HG02981 (cell line): ENCODE results near the gene POLR1B.
"Not testable (repeated sequence)": the region's sequence is repeated elsewhere in the genome, so short reads cannot be mapped to it uniquely, and the experiment has no call there.

Experiments used
- ATAC-seq: cut with Tn5 transposase; IDR thresholded peaks from one replicate; pipeline ENCODE4 v1.9.1; 2021; ENCODE audit warnings: mild to moderate bottlenecking, moderate library complexity; ENCODE audit not compliant: unreplicated experiment

The POLR1B gene

GRCh38 chr2:112542123-112542983, at the start of gene POLR1B:
Gene POLR1B (plus strand): TSS chr2:112542465. CDS start chr2:112542495, 30 bp downstream.
- peak; percentile 76 for ATAC-seq

- no peak for ATAC-seq
Measured at GRCh38 chr2:112493048-112493447, 49.2 kb upstream of the POLR1B start.

GRCh38 chr2:112493858-112494648, 48.2 kb upstream of the POLR1B start:
- ATAC-seq, result no peak

DNA sequence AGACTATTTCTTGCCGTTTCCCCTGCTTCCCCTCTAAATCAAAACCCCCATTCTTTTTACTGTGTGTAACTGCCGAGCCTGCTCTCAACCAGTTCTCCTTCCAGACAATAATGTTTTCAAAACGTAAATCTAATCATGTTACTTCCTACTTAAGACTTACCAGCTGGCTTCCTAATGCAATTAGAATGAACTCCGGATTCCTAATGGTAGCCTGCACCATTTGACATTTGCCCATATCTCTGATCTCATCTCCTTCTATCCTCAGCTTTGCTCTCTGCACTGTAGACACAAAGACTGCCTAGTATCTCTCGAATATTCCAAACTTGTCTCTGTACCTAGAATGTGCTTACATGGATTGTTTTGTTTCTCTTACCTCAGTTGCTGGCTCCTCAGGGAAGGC, 47.4 kb upstream of the POLR1B start:
- ATAC-seq, result no peak

DNA sequence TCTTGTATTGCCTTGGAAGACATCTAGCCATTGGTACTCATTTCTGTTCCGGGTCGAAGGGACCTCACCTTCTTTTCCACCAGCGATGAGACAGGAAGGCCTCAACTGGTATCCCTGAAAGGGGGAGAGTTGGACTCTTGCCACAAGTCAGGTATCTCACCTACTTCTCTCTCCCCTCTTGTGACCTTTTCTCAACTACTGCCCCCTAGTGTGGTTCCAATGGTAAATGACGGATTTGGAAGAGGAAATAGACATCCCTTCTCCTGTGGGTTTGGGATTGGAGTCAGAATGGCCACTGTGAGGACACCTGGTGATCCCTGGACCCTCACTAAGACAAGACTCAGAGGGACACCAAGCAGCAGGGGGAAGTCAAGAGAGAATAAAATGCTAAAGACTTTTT, 46.4 kb upstream of the POLR1B start:
- not testable (repeated sequence) for ATAC-seq

GRCh38 chr2:112500850-112501484, 41.3 kb upstream of the POLR1B start:
- ATAC-seq, result not testable (repeated sequence)

- not testable (repeated sequence) for ATAC-seq
Measured at GRCh38 chr2:112509239-112509998, 32.8 kb upstream of the POLR1B start.

DNA sequence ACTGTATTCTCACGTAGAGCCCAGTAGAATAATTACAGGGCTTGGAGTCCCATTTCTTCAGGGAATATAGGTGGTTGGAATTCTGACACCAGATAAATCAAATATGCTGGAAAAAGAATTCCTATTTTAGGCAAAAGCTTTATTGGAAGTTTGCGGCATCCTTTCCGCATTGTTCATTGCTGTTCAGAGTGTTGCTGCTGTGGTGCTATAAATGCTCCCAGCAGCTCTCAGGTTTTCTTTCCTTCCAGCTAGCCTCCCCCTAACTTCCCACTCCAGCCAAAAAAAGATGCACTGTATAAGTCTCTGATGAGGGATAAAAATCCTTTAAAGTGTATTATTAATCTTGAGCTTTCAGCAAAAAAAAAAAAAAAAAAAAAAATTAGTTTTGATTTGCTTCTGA, 25.5 kb upstream of the POLR1B start:
- no peak for ATAC-seq

- no peak for ATAC-seq
Measured at GRCh38 chr2:112518807-112519206, 23.5 kb upstream of the POLR1B start.

DNA sequence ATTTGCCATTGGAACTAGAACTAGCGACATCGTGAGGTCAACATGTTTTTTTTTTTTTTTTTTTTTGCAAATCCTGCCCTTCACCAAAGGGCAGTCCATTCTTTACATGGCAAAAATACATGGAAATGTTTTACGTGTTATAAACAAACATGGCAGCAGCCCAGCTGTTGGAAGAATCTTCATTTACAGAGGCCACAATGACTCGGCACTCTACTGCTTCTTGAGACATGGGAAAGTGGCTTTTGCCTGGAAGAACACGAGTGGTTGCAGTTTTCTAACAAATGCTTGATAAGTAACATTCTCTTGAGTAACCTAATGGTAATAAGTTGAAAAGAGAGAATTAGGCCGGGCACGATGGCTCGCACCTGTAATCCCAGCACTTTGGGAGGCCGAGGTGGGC, 22.8 kb upstream of the POLR1B start:
- no peak for ATAC-seq

DNA sequence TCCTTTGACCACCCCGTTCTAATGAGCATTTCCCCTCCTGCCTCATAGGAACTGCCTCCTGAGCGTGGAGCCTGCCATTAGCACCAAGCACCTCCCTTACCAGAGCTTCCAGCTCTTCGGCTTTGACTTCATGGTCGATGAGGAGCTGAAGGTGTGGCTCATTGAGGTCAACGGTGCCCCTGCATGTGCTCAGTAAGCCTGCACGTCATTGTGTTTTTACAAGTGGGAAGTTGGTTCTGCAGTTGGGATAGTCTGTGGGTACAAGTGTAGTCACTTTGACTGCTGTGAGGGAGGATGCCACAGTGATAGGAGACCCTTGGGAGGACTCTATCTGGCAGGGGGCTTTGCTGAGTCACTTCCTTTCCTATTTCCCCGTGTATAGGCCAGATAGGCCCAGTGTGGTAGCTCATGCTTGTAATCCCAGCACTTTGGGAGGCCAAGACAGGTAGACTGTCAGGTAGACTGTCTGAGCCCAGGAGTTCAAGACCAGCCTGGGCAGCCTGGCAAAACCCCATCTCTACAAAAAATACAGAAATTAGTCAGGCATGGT, 22.0 kb upstream of the POLR1B start:
- ATAC-seq, result no peak

DNA sequence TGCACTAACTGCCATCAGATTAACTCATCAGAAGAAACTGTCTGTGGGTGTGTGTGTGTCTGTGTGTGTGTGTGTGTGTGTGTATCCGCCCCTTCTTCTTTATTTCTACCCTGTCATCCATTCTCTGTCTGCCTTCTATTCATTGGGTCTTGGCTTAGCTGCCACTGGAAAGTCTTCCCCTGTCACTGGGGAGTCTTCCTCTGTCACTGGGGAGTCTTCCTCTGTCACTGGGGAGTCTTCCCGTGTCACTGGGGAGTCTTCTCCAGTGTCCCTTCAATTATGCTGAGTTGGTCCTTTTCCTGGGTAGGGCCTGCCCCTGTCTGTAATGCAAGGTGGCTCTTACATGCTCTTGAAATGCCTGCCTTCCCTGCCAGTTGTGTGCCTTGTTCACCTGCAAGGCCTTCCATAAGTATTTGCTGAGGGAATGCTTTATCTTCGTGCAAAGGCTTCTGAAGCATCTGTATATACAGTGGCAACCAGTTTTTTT, 18.9 kb upstream of the POLR1B start:
- no peak for ATAC-seq

- ATAC-seq, result not testable (repeated sequence)
Measured at GRCh38 chr2:112524276-112524675, 18.0 kb upstream of the POLR1B start.

DNA sequence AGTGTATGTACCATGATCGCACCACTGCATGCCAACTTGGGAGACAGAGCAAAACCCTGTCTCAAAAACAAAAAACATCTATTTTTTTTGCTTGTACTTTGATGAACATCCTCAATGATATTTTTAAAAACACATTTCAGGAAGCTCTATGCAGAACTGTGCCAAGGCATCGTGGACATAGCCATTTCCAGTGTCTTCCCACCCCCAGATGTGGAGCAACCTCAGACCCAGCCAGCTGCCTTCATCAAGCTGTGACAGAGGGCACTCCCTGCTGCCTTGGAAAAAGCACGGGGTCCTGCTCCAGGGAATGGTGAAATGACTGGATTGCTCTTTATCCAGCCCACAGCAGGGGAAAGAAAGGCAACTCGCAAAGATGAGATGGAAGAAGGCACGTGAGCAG, 13.7 kb upstream of the POLR1B start:
- no peak for ATAC-seq

DNA sequence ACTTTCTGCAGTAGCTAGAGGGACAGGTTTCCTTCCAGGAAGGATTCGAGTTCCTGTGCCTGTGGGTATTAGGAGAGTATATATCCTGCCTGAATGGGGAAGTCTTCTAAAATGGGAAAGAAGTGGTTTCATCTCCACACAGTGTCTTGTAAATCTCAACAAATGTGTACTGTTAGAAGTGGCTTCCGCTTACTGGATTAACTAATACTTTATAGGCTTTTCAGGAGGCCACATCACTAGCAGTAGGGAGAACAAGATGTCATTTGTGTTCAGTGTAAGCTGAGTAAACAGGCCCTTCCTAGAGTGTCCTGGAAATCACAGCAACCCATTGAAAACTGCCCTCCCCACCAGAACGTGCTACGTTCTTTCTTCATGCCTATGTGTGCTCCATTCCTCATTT, 12.5 kb upstream of the POLR1B start:
- ATAC-seq, result no peak

GRCh38 chr2:112530728-112531127, 11.5 kb upstream of the POLR1B start:
- no peak for ATAC-seq

DNA sequence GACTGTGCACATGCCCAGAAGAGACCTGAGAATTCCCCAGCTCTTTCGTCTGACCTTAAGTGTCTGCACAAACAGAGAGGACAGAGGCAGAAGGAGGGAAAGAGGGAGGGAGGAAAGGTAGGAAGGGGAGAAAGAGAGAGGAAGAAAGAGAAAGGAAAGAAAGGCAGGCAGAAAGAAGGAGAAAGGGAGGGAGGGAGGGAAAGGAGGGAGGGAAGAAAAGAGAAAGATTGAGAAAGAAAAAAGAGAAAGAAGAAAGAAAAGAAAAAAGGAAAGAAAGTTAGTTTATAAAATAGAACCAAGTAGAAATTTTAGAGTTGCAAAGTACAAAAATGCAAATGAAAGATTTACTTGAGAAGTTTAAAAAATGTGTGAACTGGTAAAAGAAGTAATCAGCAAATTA, 7.4 kb upstream of the POLR1B start:
- no peak for ATAC-seq

DNA sequence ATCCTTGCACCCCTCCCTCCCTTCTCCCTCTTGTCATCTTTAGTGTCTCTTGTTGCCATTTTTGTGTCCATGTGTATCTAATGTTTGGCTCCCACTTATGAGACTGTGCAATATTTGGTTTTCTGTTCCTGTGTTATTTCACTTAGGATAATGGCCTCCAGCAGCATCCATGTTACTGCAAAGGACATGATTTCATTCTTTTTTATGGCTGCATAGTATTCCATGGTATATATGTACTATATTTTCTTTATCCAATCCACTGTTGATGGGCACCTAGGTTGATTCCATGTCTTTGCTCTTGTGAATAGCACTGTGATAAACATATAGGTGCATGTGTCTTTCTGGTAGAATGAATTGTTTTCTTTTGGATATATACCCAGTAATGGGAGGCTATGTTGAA, 5.6 kb upstream of the POLR1B start:
- ATAC-seq, result not testable (repeated sequence)

DNA sequence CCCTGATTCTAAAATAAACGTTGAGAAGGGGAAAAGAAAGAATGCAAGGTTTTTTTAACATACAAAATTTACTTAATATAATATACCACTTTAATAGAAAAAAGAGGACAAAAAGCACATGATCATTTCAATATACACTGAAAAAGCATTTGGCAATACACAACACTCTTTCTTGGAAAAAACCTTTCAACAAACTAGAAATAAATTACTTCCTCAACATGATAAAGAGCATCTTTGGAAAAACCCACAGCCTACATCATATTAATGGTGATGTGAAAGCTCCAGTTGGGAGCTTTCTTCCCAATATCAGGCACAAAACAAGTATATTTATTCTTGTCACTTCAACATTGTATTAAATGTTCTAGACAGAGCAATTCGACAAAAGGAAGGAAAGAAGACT, 3.0 kb upstream of the POLR1B start:
- ATAC-seq, result no peak

DNA sequence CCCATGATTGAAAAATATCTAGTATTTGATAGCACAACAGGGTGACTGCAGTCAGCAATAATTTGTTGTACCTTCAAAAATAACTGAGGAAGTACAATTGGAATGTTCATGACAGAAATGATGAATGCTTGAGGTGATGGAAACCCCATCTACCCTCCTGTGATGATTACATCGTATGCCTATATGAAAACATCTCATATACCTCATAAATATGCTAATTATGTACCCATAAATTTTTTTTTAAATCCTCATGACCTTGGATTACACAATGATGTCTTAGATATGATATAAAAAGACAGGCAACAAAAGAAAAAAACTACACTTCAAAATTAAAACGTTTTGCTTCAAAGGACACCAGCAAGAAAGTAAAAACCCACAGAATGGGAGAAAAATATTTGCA, 1.4 kb upstream of the POLR1B start:
- ATAC-seq, result no peak
